GM12892 (cell line): ENCODE data around the gene PLEKHG2.

Source experiments
- POLR2A ChIP-seq: IDR thresholded peaks from 2 replicates; pipeline ENCODE4 v1.6.1; 2011; ENCODE audit warnings: low read depth, low read length, control low read depth
- POLR2AphosphoS5 ChIP-seq: IDR thresholded peaks from 2 replicates; pipeline ENCODE4 v1.6.1; 2011; ENCODE audit warnings: low read depth, low read length, control low read depth
- TAF1 ChIP-seq: IDR thresholded peaks from 2 replicates; pipeline ENCODE4 v1.6.1; 2011; ENCODE audit warnings: low read depth, mild to moderate bottlenecking, control low read depth, low read length, borderline replicate concordance

DNA sequence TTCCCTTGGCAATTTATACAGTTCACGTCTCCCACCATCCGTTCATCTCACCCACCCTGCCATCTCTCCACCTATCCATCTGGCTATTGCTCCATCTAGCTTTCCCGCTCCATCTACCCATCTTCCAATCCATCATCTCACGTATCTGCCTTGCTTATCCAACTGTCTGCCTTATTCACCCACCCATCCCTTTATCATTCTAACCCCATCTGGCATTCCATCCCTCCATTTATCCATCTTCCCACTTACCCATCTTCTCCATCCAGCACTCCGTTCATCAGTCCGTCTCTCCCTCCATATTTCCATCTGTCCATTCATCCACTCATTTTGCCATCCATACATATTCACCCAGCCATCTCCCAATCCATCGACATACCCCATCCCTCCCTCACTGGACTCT is 13.3 kb downstream of the PLEKHG2 start:
- no peak for TF ChIP-seq POLR2A
- no peak for TF ChIP-seq POLR2AphosphoS5
- no peak for TF ChIP-seq TAF1
